Stimulated activated CD4-positive, alpha-beta T cell treated with anti-CD3 and anti-CD28 coated beads, Interleukin-1b, Interleukin-23, amount 100 ng/mL, for 48 hours (primary cell): ENCODE measurements around the gene PLSCR1.
"Not testable (repeated sequence)": the region's sequence is repeated elsewhere in the genome, so short reads cannot be mapped to it uniquely, and the experiment has no call there.

Source experiments
- DNase-seq: peaks from one replicate; pipeline ENCODE4 v3.0.0-alpha.2; 2020

The PLSCR1 gene

GRCh38 chr3:146547235-146547835 lies 2.9 kb upstream of the PLSCR1 start:
- DNase-seq = no peak

GRCh38 chr3:146546366-146546965 lies 2.1 kb upstream of the PLSCR1 start:
- no peak for DNase-seq

- DNase-seq = no peak
Observed at GRCh38 chr3:146544929-146545528, 622 bp upstream of the PLSCR1 start.

- DNase-seq = no peak
Observed at GRCh38 chr3:146543461-146544001, 876 bp downstream of the PLSCR1 start.

GRCh38 chr3:146542978-146543377 lies 1.4 kb downstream of the PLSCR1 start:
- DNase-seq = no peak

- DNase-seq = no peak
Observed at GRCh38 chr3:146542179-146542578, 2.2 kb downstream of the PLSCR1 start.

GRCh38 chr3:146540978-146541377 lies 3.4 kb downstream of the PLSCR1 start:
- no peak for DNase-seq

GRCh38 chr3:146540236-146540635 lies 4.2 kb downstream of the PLSCR1 start:
- DNase-seq = no peak

- DNase-seq = no peak
Observed at GRCh38 chr3:146539315-146539714, 5.1 kb downstream of the PLSCR1 start.

GRCh38 chr3:146537603-146538002 lies 6.8 kb downstream of the PLSCR1 start:
- DNase-seq = no peak

GRCh38 chr3:146536681-146537080 lies 7.7 kb downstream of the PLSCR1 start:
- DNase-seq = no peak

- DNase-seq = no peak
Observed at GRCh38 chr3:146532406-146532805, 12.0 kb downstream of the PLSCR1 start.

- DNase-seq = no peak
Observed at GRCh38 chr3:146530609-146531008, 13.8 kb downstream of the PLSCR1 start.

- no peak for DNase-seq
Observed at GRCh38 chr3:146529021-146529420, 15.4 kb downstream of the PLSCR1 start.

GRCh38 chr3:146524961-146525360 lies 19.4 kb downstream of the PLSCR1 start:
- DNase-seq = no peak

- DNase-seq = no peak
Observed at GRCh38 chr3:146523531-146523930, 20.9 kb downstream of the PLSCR1 start.

GRCh38 chr3:146522174-146523158 lies 21.9 kb downstream of the PLSCR1 start:
- DNase-seq = not testable (repeated sequence)

GRCh38 chr3:146521394-146521793 lies 23.0 kb downstream of the PLSCR1 start:
- no peak for DNase-seq

GRCh38 chr3:146519810-146520209 lies 24.6 kb downstream of the PLSCR1 start:
- no peak for DNase-seq

GRCh38 chr3:146517684-146518435 lies 26.5 kb downstream of the PLSCR1 start:
- no peak for DNase-seq

- DNase-seq = no peak
Observed at GRCh38 chr3:146513386-146514051, 30.9 kb downstream of the PLSCR1 start.
